Tibial nerve (tissue), 4 donors: ENCODE measurements around the gene PIK3CA. TPM values are rescaled to one million over a fixed set of nuclear protein-coding genes. Genes with fewer than 3 reads are reported as not detected.

Experiments used
- DNase-seq, 2 donors: peaks; one replicate each; pipeline ENCODE4 v3.0.0-alpha.2; 2019; ENCODE audit warnings: low spot score in 2 of 2
- H3K27ac ChIP-seq, 4 donors: fragments of 200-600 bp; sonication (generic) in 3 of 4; one replicate each; pipeline ENCODE4 v1.5.1; 2017 to 2019; ENCODE audit warnings: mild to moderate bottlenecking in 1 of 4
- H3K27me3 ChIP-seq, 2 donors: fragments of 200-600 bp; sonication (generic) in 1 of 2; one replicate each; pipeline versions ENCODE4 v1.5.1 to v1.6.0; 2017 to 2019
- H3K36me3 ChIP-seq, 3 donors: fragments of 200-600 bp; sonication (generic); one replicate each; pipeline ENCODE4 v1.5.1; 2018 to 2019
- H3K4me1 ChIP-seq, 4 donors: fragments of 200-600 bp; sonication (generic) in 3 of 4; one replicate each; pipeline ENCODE4 v1.5.1; 2017 to 2019
- H3K4me3 ChIP-seq, 4 donors: fragments of 200-600 bp; sonication (generic) in 3 of 4; one replicate each; pipeline ENCODE4 v1.5.1; 2017 to 2019; ENCODE audit warnings: mild to moderate bottlenecking in 1 of 4, moderate library complexity in 1 of 4
- H3K9me3 ChIP-seq, 4 donors: fragments of 200-600 bp; sonication (generic) in 3 of 4; one replicate each; pipeline ENCODE4 v1.5.1; 2017 to 2019
- CTCF ChIP-seq, 5 experiments: fragments of 200-600 bp in 3 of 5; fragments of 450-650 bp in 2 of 5; sonication (generic) in 3 of 5; IDR thresholded peaks; one replicate each; pipeline ENCODE4 v1.5.1; 2016 to 2019; ENCODE audit warnings: antibody characterized with exemption in 5 of 5, mild to moderate bottlenecking in 3 of 5, moderate library complexity in 2 of 5
- EP300 ChIP-seq, 2 donors: sonication (generic); formaldehyde crosslinking; IDR thresholded peaks; one replicate each; pipeline ENCODE4 v1.6.1; 2017; ENCODE audit warnings: antibody characterized with exemption in 2 of 2, mild to moderate bottlenecking in 1 of 2
- POLR2A ChIP-seq, 2 donors: fragments of 450-650 bp; IDR thresholded peaks; one replicate each; pipeline ENCODE4 v1.6.1; 2017; ENCODE audit warnings: antibody characterized with exemption in 2 of 2, mild to moderate bottlenecking in 2 of 2, moderate library complexity in 2 of 2
- WGBS, 2 donors: methylation state at CpG; one replicate each; pipeline ENCODE4 v1.1.5; 2018; 5-methylcytosine and 5-hydroxymethylcytosine counted together
- total RNA-seq, 4 donors: library from RNA; depleted of rRNA; stranded (reverse); fragments of >200 nt; gene quantifications; one replicate each; pipeline ENCODE4 v1.1.0, GENCODE V29; 2016

The PIK3CA gene
- total RNA-seq, 4 donors from 2014 or later: 30.0 to 45.2 (median 39.1) TPM

GRCh38 chr3:179276001-179276400, 127.8 kb downstream of the PIK3CA start:
- H3K27ac ChIP-seq: no peak overlapping the region
- H3K4me1 ChIP-seq: no peaks in the 10 kb centered on the region
- no peak for DNase-seq
- H3K9me3 ChIP-seq: no peaks in the 10 kb centered on the region
- no peak overlapping the region for H3K4me3 ChIP-seq
- no peaks in the 10 kb centered on the region for H3K36me3 ChIP-seq
- TF ChIP-seq CTCF (IDR thresholded peaks at IDR 0.05): no peak
- no peak for TF ChIP-seq EP300 (IDR thresholded peaks at IDR 0.05)
- no peak for TF ChIP-seq POLR2A (IDR thresholded peaks at IDR 0.05)
- H3K27me3 ChIP-seq: no peaks in the 10 kb centered on the region
- 70 to 77% methylated on average over 3 of the region's 3 CpGs for WGBS, 2 donors

GRCh38 chr3:179276743-179277142, 128.6 kb downstream of the PIK3CA start:
- Histone ChIP-seq H3K4me3 (no peak overlapping the region), H3K36me3 (no peaks in the 10 kb centered on the region), H3K9me3 (no peaks in the 10 kb centered on the region), H3K4me1 (no peaks in the 10 kb centered on the region), H3K27ac (no peak overlapping the region), H3K27me3 (no peaks in the 10 kb centered on the region)
- TF ChIP-seq CTCF (IDR thresholded peaks at IDR 0.05): no peak
- no peak for TF ChIP-seq POLR2A (IDR thresholded peaks at IDR 0.05)
- TF ChIP-seq EP300 (IDR thresholded peaks at IDR 0.05): no peak
- WGBS, 2 donors: 91 to 93% methylated on average over 3 of the region's 3 CpGs
- no peak for DNase-seq

GRCh38 chr3:179278151-179278550, 130.0 kb downstream of the PIK3CA start:
- no peaks in the 10 kb centered on the region for H3K36me3 ChIP-seq
- WGBS, 2 donors: 95 to 100% methylated on average over 1 of the region's 1 CpG
- no peaks in the 10 kb centered on the region for H3K4me1 ChIP-seq
- DNase-seq: no peak
- H3K9me3 ChIP-seq: no peaks in the 10 kb centered on the region
- H3K4me3 ChIP-seq: no peak overlapping the region
- H3K27me3 ChIP-seq: no peaks in the 10 kb centered on the region
- no peak overlapping the region for H3K27ac ChIP-seq
- TF ChIP-seq CTCF (IDR thresholded peaks at IDR 0.05) (no peak), POLR2A (IDR thresholded peaks at IDR 0.05) (no peak), EP300 (IDR thresholded peaks at IDR 0.05) (no peak)

GRCh38 chr3:179278932-179279693, 131.0 kb downstream of the PIK3CA start:
- no peak for TF ChIP-seq CTCF (IDR thresholded peaks at IDR 0.05)
- TF ChIP-seq EP300 (IDR thresholded peaks at IDR 0.05): no peak
- no peak for TF ChIP-seq POLR2A (IDR thresholded peaks at IDR 0.05)
- Histone ChIP-seq H3K9me3 (no peaks in the 10 kb centered on the region), H3K4me3 (no peak overlapping the region), H3K4me1 (no peaks in the 10 kb centered on the region), H3K27ac (no peak overlapping the region), H3K36me3 (no peaks in the 10 kb centered on the region), H3K27me3 (no peaks in the 10 kb centered on the region)
- WGBS, 2 donors: 25 to 45% methylated on average over 4 of the region's 4 CpGs
- no peak for DNase-seq

- no peak overlapping the region for H3K27ac ChIP-seq
- 81 to 95% methylated on average over 1 of the region's 1 CpG for WGBS, 2 donors
- no peak overlapping the region for H3K4me3 ChIP-seq
- no peaks in the 10 kb centered on the region for H3K36me3 ChIP-seq
- H3K9me3 ChIP-seq: no peaks in the 10 kb centered on the region
- no peak for DNase-seq
- no peaks in the 10 kb centered on the region for H3K4me1 ChIP-seq
- H3K27me3 ChIP-seq: no peaks in the 10 kb centered on the region
- TF ChIP-seq EP300 (IDR thresholded peaks at IDR 0.05): no peak
- no peak for TF ChIP-seq CTCF (IDR thresholded peaks at IDR 0.05)
- TF ChIP-seq POLR2A (IDR thresholded peaks at IDR 0.05): no peak
Observed at GRCh38 chr3:179279837-179280236, 131.7 kb downstream of the PIK3CA start.
